ENCODE measurements around the gene WFIKKN1. TPM values are rescaled to one million over a fixed set of nuclear protein-coding genes. Genes with fewer than 3 reads are reported as not detected.
A peak's percentile ranks its signal among the peaks of the same experiment; 100 is the strongest.

WFIKKN1 gene
- total and polyA plus RNA-seq, 2 experiments from 2014 or later, result 0.43 to 0.88 TPM

GRCh38 chr16:660459-661183 lies 29.8 kb downstream of the WFIKKN1 start:
- Histone ChIP-seq H3K9me3 (ENCODE audit: low read depth) (no peaks in the 10 kb centered on the region), H2AFZ (no peak overlapping the region), H3K4me2 (no peak overlapping the region), H3K27me3 (no peaks in the 10 kb centered on the region), H3K9me2 (replicated peaks; ENCODE audit: insufficient read depth) (no peaks in the 10 kb centered on the region), H3K79me2 (no peaks in the 10 kb centered on the region), H3K4me1 (ENCODE audit: insufficient read depth) (peaks cover 3% of the 10 kb centered on the region), H3K4me3 (no peak overlapping the region), H3K36me3 (replicated peaks; ENCODE audit: insufficient read depth, low read depth) (no peaks in the 10 kb centered on the region), H4K20me1 (ENCODE audit: insufficient read depth, poor library complexity, severe bottlenecking) (no peaks in the 10 kb centered on the region), H3K27ac (no peak overlapping the region)
- TF ChIP-seq EZH2 (IDR thresholded peaks at IDR 0.05; ENCODE audit: borderline replicate concordance), result no peak
- peak; percentile 37 for TF ChIP-seq CTCF (IDR thresholded peaks at IDR 0.05; ENCODE audit: poor library complexity)
- WGBS (ENCODE audit: low lambda C conversion rate, missing lambda C conversion rate), result 47% methylated on average over 22 of the region's 43 CpGs
- DNase-seq (ENCODE audit: low spot score), result peak; percentile 86

- Histone ChIP-seq H3K4me2 (no peak overlapping the region), H3K36me3 (replicated peaks; ENCODE audit: insufficient read depth, low read depth) (no peaks in the 10 kb centered on the region), H3K9me2 (replicated peaks; ENCODE audit: insufficient read depth) (no peaks in the 10 kb centered on the region), H3K4me1 (ENCODE audit: insufficient read depth) (peaks cover 3% of the 10 kb centered on the region), H3K79me2 (no peaks in the 10 kb centered on the region), H3K27me3 (no peaks in the 10 kb centered on the region), H2AFZ (no peak overlapping the region), H4K20me1 (ENCODE audit: insufficient read depth, poor library complexity, severe bottlenecking) (no peaks in the 10 kb centered on the region), H3K9me3 (ENCODE audit: low read depth) (no peaks in the 10 kb centered on the region), H3K4me3 (no peak overlapping the region), H3K27ac (no peak overlapping the region)
- WGBS (ENCODE audit: low lambda C conversion rate, missing lambda C conversion rate), result 85% methylated on average over 31 of the region's 35 CpGs
- no peak for TF ChIP-seq EZH2 (IDR thresholded peaks at IDR 0.05; ENCODE audit: borderline replicate concordance)
- no peak for TF ChIP-seq EZH2phosphoT487 (IDR thresholded peaks at IDR 0.05; ENCODE audit: low read depth, severe bottlenecking, unreplicated experiment)
- TF ChIP-seq CTCF (IDR thresholded peaks at IDR 0.05; ENCODE audit: poor library complexity), result no peak
- no peak for DNase-seq (ENCODE audit: low spot score)
Measured at GRCh38 chr16:661184-661821, 30.5 kb downstream of the WFIKKN1 start.

- H3K27ac ChIP-seq, result no peak overlapping the region
- H3K27me3 ChIP-seq, result no peaks in the 10 kb centered on the region
- 98% methylated on average over 19 of the region's 19 CpGs for WGBS (ENCODE audit: low lambda C conversion rate, missing lambda C conversion rate)
Measured at GRCh38 chr16:662095-662494, 31.3 kb downstream of the WFIKKN1 start.

GRCh38 chr16:662597-662996 lies 31.8 kb downstream of the WFIKKN1 start:
- 98% methylated on average over 21 of the region's 21 CpGs for WGBS (ENCODE audit: low lambda C conversion rate, missing lambda C conversion rate)
- Histone ChIP-seq H3K27ac (no peak overlapping the region), H3K27me3 (no peaks in the 10 kb centered on the region), H4K20me1 (ENCODE audit: insufficient read depth, poor library complexity, severe bottlenecking) (no peaks in the 10 kb centered on the region), H3K4me2 (no peak overlapping the region), H3K36me3 (replicated peaks; ENCODE audit: insufficient read depth, low read depth) (no peaks in the 10 kb centered on the region), H3K4me1 (ENCODE audit: insufficient read depth) (peaks cover 5% of the 10 kb centered on the region), H3K9me2 (replicated peaks; ENCODE audit: insufficient read depth) (no peaks in the 10 kb centered on the region), H3K9me3 (ENCODE audit: low read depth) (no peaks in the 10 kb centered on the region), H3K79me2 (no peaks in the 10 kb centered on the region), H3K4me3 (no peak overlapping the region), H2AFZ (no peak overlapping the region)
- no peak for DNase-seq (ENCODE audit: low spot score)
- no peak for TF ChIP-seq CTCF (IDR thresholded peaks at IDR 0.05; ENCODE audit: poor library complexity)
- no peak for TF ChIP-seq EZH2 (IDR thresholded peaks at IDR 0.05; ENCODE audit: borderline replicate concordance)
- no peak for TF ChIP-seq EZH2phosphoT487 (IDR thresholded peaks at IDR 0.05; ENCODE audit: low read depth, severe bottlenecking, unreplicated experiment)

More at GRCh38 chr16:662095-662494, 31.3 kb downstream of the WFIKKN1 start:
- H3K9me2 ChIP-seq (replicated peaks; ENCODE audit: insufficient read depth), result no peaks in the 10 kb centered on the region
- no peak for TF ChIP-seq EZH2phosphoT487 (IDR thresholded peaks at IDR 0.05; ENCODE audit: low read depth, severe bottlenecking, unreplicated experiment)
- no peak overlapping the region for H3K4me3 ChIP-seq
- no peaks in the 10 kb centered on the region for H3K36me3 ChIP-seq (replicated peaks; ENCODE audit: insufficient read depth, low read depth)
- no peaks in the 10 kb centered on the region for H3K79me2 ChIP-seq
- H3K4me1 ChIP-seq (ENCODE audit: insufficient read depth), result peaks cover 3% of the 10 kb centered on the region
- no peak overlapping the region for H3K4me2 ChIP-seq
- H3K9me3 ChIP-seq (ENCODE audit: low read depth), result no peaks in the 10 kb centered on the region
- no peak for DNase-seq (ENCODE audit: low spot score)
- no peaks in the 10 kb centered on the region for H4K20me1 ChIP-seq (ENCODE audit: insufficient read depth, poor library complexity, severe bottlenecking)
- H2AFZ ChIP-seq, result no peak overlapping the region
